Liver (tissue), 3 donors: ENCODE measurements around the gene MYOM1.

Source experiments
- EGR1 ChIP-seq, 2 donors: IDR thresholded peaks; 2 replicates each; pipeline ENCODE4 v1.6.1; 2016 to 2018; ENCODE audit warnings: antibody characterized with exemption in 2 of 2, low read depth in 2 of 2
- GABPA ChIP-seq, 2 donors: IDR thresholded peaks in 1 of 2; conservative IDR thresholded peaks in 1 of 2; 2 replicates each; pipeline ENCODE4 v1.6.1; 2016; ENCODE audit warnings: antibody characterized with exemption in 2 of 2, mild to moderate bottlenecking in 1 of 2, moderate library complexity in 1 of 2
- HNF4A ChIP-seq, 2 donors: conservative IDR thresholded peaks; 2 replicates each; pipeline ENCODE4 v1.6.1; 2016; ENCODE audit warnings: antibody characterized with exemption in 2 of 2, mild to moderate bottlenecking in 2 of 2
- JUND ChIP-seq, 2 donors: IDR thresholded peaks; 2 replicates each; pipeline ENCODE4 v1.6.1; 2016; ENCODE audit warnings: antibody characterized with exemption in 2 of 2
- NR2F2 ChIP-seq: IDR thresholded peaks from 2 replicates; pipeline ENCODE4 v1.6.1; 2016; ENCODE audit warnings: antibody characterized with exemption
- RAD21 ChIP-seq, 2 donors: IDR thresholded peaks; 2 replicates each; pipeline ENCODE4 v1.6.1; 2016; ENCODE audit warnings: antibody characterized with exemption in 2 of 2, mild to moderate bottlenecking in 2 of 2
- SP1 ChIP-seq: IDR thresholded peaks from 2 replicates; pipeline ENCODE4 v1.6.1; 2018; ENCODE audit warnings: antibody characterized with exemption, mild to moderate bottlenecking
- TAF1 ChIP-seq: conservative IDR thresholded peaks from 2 replicates; pipeline ENCODE4 v1.6.1; 2016; ENCODE audit warnings: antibody characterized with exemption, mild to moderate bottlenecking
- YY1 ChIP-seq: IDR thresholded peaks from 2 replicates; pipeline ENCODE4 v1.6.1; 2016; ENCODE audit warnings: antibody characterized with exemption, mild to moderate bottlenecking
- TF ChIP-seq, protein P1 (sequence below): fragments of 150-350 bp; IDR thresholded peaks from 2 replicates; pipeline ENCODE4 v1.5.1; 2017; ENCODE audit warnings: improper control_type of control experiment, low read depth, low read length; ENCODE audit not compliant: missing input control
- TF ChIP-seq, protein P2 (sequence below): IDR thresholded peaks from 2 replicates; pipeline ENCODE4 v1.6.1; 2016; ENCODE audit warnings: antibody characterized with exemption
- TF ChIP-seq, protein P3 (sequence below): IDR thresholded peaks from 2 replicates; pipeline ENCODE4 v1.6.1; 2016; ENCODE audit warnings: antibody characterized with exemption
- donor health status: healthy.
- donor health status: healthy.

DNA sequence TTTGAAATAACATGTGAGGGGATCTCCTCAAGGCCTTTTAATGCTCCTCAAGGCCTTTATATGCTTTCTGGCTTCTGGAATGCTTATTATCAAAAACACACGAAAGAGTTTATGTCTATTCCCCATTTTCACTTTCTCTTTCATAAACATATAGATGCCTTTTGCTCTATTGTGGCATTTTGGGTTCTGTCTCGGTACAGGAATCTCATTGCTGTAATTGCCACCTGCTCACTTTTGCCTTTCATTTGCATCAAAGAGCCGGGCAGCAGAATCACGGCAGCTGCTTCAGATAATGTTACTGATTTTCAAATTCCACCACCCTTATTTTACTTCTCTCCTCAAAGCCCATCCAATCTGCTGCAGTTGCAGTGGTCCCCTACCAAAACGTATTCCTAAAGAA is 152.0 kb downstream of the MYOM1 start:
- TF ChIP-seq TAF1, result no peak
- no peak for TF ChIP-seq EGR1 (IDR thresholded peaks at IDR 0.05; ENCODE audit: low read depth in 2 of 2)
- TF ChIP-seq, protein P1, sequence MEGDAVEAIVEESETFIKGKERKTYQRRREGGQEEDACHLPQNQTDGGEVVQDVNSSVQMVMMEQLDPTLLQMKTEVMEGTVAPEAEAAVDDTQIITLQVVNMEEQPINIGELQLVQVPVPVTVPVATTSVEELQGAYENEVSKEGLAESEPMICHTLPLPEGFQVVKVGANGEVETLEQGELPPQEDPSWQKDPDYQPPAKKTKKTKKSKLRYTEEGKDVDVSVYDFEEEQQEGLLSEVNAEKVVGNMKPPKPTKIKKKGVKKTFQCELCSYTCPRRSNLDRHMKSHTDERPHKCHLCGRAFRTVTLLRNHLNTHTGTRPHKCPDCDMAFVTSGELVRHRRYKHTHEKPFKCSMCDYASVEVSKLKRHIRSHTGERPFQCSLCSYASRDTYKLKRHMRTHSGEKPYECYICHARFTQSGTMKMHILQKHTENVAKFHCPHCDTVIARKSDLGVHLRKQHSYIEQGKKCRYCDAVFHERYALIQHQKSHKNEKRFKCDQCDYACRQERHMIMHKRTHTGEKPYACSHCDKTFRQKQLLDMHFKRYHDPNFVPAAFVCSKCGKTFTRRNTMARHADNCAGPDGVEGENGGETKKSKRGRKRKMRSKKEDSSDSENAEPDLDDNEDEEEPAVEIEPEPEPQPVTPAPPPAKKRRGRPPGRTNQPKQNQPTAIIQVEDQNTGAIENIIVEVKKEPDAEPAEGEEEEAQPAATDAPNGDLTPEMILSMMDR, result no peak
- no peak for TF ChIP-seq GABPA (IDR thresholded peaks at IDR 0.05 in 1 of 2, conservative IDR thresholded peaks at IDR 0.05 in 1 of 2)
- TF ChIP-seq, protein P2, sequence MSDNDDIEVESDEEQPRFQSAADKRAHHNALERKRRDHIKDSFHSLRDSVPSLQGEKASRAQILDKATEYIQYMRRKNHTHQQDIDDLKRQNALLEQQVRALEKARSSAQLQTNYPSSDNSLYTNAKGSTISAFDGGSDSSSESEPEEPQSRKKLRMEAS, result no peak
- no peak for TF ChIP-seq SP1
- no peak for TF ChIP-seq NR2F2
- TF ChIP-seq JUND (IDR thresholded peaks at IDR 0.05), result no peak
- no peak for TF ChIP-seq HNF4A (conservative IDR thresholded peaks at IDR 0.05)
- TF ChIP-seq, protein P3, sequence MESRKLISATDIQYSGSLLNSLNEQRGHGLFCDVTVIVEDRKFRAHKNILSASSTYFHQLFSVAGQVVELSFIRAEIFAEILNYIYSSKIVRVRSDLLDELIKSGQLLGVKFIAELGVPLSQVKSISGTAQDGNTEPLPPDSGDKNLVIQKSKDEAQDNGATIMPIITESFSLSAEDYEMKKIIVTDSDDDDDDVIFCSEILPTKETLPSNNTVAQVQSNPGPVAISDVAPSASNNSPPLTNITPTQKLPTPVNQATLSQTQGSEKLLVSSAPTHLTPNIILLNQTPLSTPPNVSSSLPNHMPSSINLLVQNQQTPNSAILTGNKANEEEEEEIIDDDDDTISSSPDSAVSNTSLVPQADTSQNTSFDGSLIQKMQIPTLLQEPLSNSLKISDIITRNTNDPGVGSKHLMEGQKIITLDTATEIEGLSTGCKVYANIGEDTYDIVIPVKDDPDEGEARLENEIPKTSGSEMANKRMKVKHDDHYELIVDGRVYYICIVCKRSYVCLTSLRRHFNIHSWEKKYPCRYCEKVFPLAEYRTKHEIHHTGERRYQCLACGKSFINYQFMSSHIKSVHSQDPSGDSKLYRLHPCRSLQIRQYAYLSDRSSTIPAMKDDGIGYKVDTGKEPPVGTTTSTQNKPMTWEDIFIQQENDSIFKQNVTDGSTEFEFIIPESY, result no peak
- no peak for TF ChIP-seq YY1
- no peak for TF ChIP-seq RAD21 (IDR thresholded peaks at IDR 0.05)
